Lower lobe of right lung (tissue), 2 donors: ENCODE data around the gene DOK7. TPM values are rescaled to one million over a fixed set of nuclear protein-coding genes. Genes with fewer than 3 reads are reported as not detected.
"Not testable (repeated sequence)": the region's sequence is repeated elsewhere in the genome, so short reads cannot be mapped to it uniquely, and the experiment has no call there.

Source experiments
- ATAC-seq, 2 donors: fragments of 200-7000 bp; cut with Tn5 transposase; one replicate each; pipeline ENCODE4 v1.9.1; 2020 to 2022; ENCODE audit warnings: mild to moderate bottlenecking in 2 of 2, moderate library complexity in 2 of 2
- DNase-seq: peaks from one replicate; pipeline ENCODE4 v3.0.0-alpha.2; 2020
- H3K27ac ChIP-seq: fragments of 200-600 bp; one replicate; pipeline ENCODE4 v1.8.0; 2022
- H3K27me3 ChIP-seq: fragments of 200-600 bp; one replicate; pipeline ENCODE4 v1.8.0; 2022; ENCODE audit warnings: low read depth
- H3K36me3 ChIP-seq: fragments of 200-600 bp; one replicate; pipeline ENCODE4 v1.8.0; 2022; ENCODE audit warnings: mild to moderate bottlenecking
- H3K4me1 ChIP-seq: fragments of 200-600 bp; one replicate; pipeline ENCODE4 v1.8.0; 2022
- H3K4me3 ChIP-seq: fragments of 200-600 bp; one replicate; pipeline ENCODE4 v1.8.0; 2022; ENCODE audit warnings: mild to moderate bottlenecking
- H3K9me3 ChIP-seq: fragments of 200-600 bp; one replicate; pipeline ENCODE4 v1.8.0; 2022
- CTCF ChIP-seq: fragments of 200-600 bp; IDR thresholded peaks from one replicate; pipeline ENCODE4 v1.8.0; 2022; ENCODE audit warnings: antibody characterized with exemption, mild to moderate bottlenecking
- intact Hi-C: fragments of 100-400 bp; cut with DNase I; formaldehyde crosslinking; loops from one replicate; pipeline ENCODE4 v1.11.0; 2022
- total RNA-seq: library from RNA; stranded (reverse); fragmentation: NEBNext Ultra II Directional; extraction: Animal tissue kit (Norgen Biotek cat#: 25700); gene quantifications from one replicate; pipeline ENCODE4 v1.2.1, GENCODE V29; 2021
- donor health status: DM: no; HTN: yes; CAD: no; lungs with severe emphysema.

The DOK7 gene
- total RNA-seq, 1 donor from 2014 or later: 4.0 TPM

GRCh38 chr4:3505231-3505630 lies 42.1 kb downstream of the DOK7 start:
- no peaks in the 10 kb centered on the region for H3K27me3 ChIP-seq
- ATAC-seq (no peak), DNase-seq (no peak)
- H3K4me3 ChIP-seq: no peak overlapping the region
- intact Hi-C loops: no loop called here
- no peaks in the 10 kb centered on the region for H3K4me1 ChIP-seq
- no peak overlapping the region for H3K27ac ChIP-seq
- H3K9me3 ChIP-seq: no peaks in the 10 kb centered on the region
- TF ChIP-seq CTCF: no peak
- peaks cover 68% of the 10 kb centered on the region for H3K36me3 ChIP-seq

- DNase-seq (no peak), ATAC-seq (peak in 1 of 2 donors; percentile 29)
- Histone ChIP-seq H3K4me3 (no peak overlapping the region), H3K9me3 (no peaks in the 10 kb centered on the region), H3K4me1 (no peaks in the 10 kb centered on the region), H3K36me3 (peaks cover 80% of the 10 kb centered on the region), H3K27me3 (no peaks in the 10 kb centered on the region), H3K27ac (no peak overlapping the region)
- TF ChIP-seq CTCF: no peak
- intact Hi-C loops: no loop called here
These were observed 45.4 kb downstream of the DOK7 start for GRCh38 chr4:3508542-3508941.

- ATAC-seq (no peak), DNase-seq (no peak)
- Histone ChIP-seq H3K4me3 (no peak overlapping the region), H3K27ac (no peak overlapping the region), H3K9me3 (no peaks in the 10 kb centered on the region), H3K36me3 (peaks cover 84% of the 10 kb centered on the region), H3K4me1 (no peaks in the 10 kb centered on the region), H3K27me3 (no peaks in the 10 kb centered on the region)
- TF ChIP-seq CTCF: no peak
- intact Hi-C loops: no loop called here
These were observed 47.4 kb downstream of the DOK7 start for GRCh38 chr4:3510481-3510880.

- no peak for TF ChIP-seq CTCF
- intact Hi-C loops: no loop called here
- Histone ChIP-seq H3K9me3 (no peaks in the 10 kb centered on the region), H3K27ac (no peak overlapping the region), H3K36me3 (peaks cover 84% of the 10 kb centered on the region), H3K27me3 (no peaks in the 10 kb centered on the region), H3K4me1 (no peaks in the 10 kb centered on the region), H3K4me3 (no peak overlapping the region)
- no peak for DNase-seq
- no peak for ATAC-seq
These were observed 48.1 kb downstream of the DOK7 start for GRCh38 chr4:3511187-3511586.

GRCh38 chr4:3511601-3512000 lies 48.5 kb downstream of the DOK7 start:
- not testable (repeated sequence) for H3K9me3 ChIP-seq, DNase-seq, ATAC-seq

GRCh38 chr4:3512279-3512678 lies 49.2 kb downstream of the DOK7 start:
- intact Hi-C loops: no loop called here
- TF ChIP-seq CTCF: no peak
- peaks cover 84% of the 10 kb centered on the region for H3K36me3 ChIP-seq

More at GRCh38 chr4:3511601-3512000, 48.5 kb downstream of the DOK7 start:
- H3K27ac ChIP-seq, H3K27me3 ChIP-seq, H3K4me1 ChIP-seq, intact Hi-C loops, H3K4me3 ChIP-seq: not testable (repeated sequence)
- peaks cover 84% of the 10 kb centered on the region for H3K36me3 ChIP-seq

More at GRCh38 chr4:3512279-3512678, 49.2 kb downstream of the DOK7 start:
- ATAC-seq (no peak), DNase-seq (no peak)
- no peaks in the 10 kb centered on the region for H3K27me3 ChIP-seq
- no peaks in the 10 kb centered on the region for H3K4me1 ChIP-seq
- no peaks in the 10 kb centered on the region for H3K9me3 ChIP-seq
- no peak overlapping the region for H3K27ac ChIP-seq
- no peak overlapping the region for H3K4me3 ChIP-seq
